ENCODE data around the gene SESN1.
"Not testable (repeated sequence)": the region's sequence is repeated elsewhere in the genome, so short reads cannot be mapped to it uniquely, and the experiment has no call there.

The SESN1 gene

GRCh38 chr6:109094416-109095035 lies at the start of gene SESN1:
Gene SESN1 (minus strand): TSS chr6:109094846. CDS start chr6:109094073, 773 bp downstream.
- peak; percentile 60 for DNase-seq

DNA sequence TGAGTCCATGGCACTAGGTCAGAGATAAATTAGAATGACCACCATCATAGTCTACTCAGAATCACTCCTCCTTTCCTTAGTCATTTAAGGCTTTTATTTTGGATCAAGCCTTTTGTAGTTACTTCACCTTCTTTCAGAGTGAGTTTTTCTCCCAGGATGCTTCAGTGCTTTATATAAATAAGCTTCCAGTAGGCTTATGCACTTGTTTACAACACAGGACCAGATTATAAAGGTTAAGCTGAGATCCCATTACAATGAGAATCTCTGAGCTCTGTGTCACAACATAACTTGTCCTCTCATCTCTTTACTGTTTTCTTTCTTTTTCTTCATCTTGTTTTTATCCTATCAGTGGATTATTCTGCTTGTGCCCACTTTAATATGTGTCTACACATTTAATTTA lies 48.5 kb upstream of the SESN1 start:
- DNase-seq = no peak

DNA sequence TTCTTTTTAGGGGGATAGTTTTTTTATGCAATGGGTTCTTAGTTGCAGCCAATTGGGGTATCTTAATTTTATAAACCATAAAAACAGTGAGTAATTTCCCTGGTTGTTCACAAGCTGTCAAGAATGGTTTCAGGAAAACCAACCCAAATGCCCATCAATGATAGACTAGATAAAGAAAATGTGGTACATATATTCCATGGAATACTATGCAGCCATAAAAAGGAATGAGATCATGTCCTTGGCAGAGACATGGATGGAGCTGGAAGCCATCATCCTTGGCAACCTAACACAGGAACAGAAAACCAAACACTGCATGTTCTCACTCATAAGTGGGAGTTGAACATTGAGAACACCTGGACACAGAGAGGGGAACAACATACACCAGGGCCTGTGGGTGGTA lies 47.4 kb upstream of the SESN1 start:
- not testable (repeated sequence) for DNase-seq

- no peak for DNase-seq
These were observed 44.5 kb upstream of the SESN1 start for GRCh38 chr6:109139109-109139508.

- DNase-seq = not testable (repeated sequence)
These were observed 41.9 kb upstream of the SESN1 start for GRCh38 chr6:109136530-109136929.

- DNase-seq = not testable (repeated sequence)
These were observed 41.4 kb upstream of the SESN1 start for GRCh38 chr6:109136039-109136438.

GRCh38 chr6:109135600-109135999 lies 41.0 kb upstream of the SESN1 start:
- not testable (repeated sequence) for DNase-seq

DNA sequence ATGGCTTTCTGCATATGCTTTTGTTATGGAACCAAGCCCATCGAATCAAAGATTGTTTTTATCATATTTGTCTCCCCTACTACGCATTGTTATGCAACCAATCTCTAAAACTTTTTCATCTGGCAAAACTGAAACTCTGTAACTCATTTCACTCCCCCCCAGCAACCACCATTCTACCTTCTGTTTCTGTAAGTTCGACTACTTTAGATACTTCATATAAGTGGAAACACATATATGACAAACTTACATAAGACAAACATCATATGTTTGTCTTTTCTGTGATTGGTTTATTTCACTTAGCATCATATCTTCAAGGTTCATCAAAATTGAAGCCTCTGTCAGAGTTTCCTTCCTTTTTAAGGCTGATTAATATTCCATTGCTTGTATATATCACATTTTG lies 35.4 kb upstream of the SESN1 start:
- no peak for DNase-seq

DNA sequence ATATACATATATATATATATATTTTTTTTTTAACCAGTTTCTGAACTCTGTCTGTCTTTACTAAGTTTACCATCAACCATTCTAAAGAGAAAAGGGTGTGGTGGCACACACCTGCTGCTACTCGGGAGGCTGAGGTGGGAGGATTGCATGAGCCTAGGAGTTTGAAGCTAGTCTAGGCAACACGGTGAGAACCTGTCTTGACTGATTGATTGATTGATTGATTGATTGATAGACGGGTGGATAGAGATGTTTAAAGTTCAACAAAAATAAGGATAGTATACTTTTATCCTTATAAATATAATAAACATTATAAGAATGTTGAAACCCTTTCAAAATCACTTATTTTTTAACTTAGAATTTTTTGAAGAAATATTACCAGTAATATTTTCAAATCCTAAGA lies 30.9 kb upstream of the SESN1 start:
- DNase-seq = no peak

DNA sequence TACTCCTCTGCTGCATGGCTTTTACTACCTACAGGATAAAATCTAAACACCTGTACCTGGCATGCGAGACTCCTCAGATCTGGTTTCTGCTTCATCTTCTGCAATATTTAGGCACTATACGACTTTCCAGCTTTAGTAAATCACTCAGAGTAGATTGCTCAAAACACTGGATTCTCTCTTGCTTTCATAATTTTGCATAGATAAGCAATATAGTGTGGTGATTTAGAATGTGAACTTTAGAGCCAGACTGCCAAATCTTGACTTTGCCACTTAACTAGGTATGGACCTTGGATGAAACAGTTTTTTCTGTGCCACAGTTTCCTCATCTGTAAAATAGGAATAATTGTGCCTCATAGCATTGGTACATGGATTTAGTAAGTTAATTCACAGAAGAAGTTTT lies 29.6 kb upstream of the SESN1 start:
- no peak for DNase-seq

DNA sequence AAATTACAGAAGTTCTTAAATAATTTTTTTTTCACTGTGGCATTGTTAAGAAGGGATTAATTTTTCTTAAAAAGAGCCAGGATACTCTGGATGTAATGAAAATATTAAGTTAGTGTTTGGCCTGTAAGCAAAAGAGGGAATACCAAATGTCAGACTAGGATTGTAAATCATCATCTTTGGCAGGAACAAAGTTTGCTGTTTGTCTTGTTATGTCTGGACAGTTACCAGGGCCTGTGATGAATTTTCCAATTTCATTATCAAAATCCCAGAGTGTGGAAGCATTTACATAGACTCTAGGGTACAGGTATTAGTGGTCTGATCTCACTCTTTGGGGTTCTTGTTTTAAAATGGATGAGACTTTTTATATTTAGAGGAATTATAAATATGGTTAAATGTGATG lies 26.8 kb upstream of the SESN1 start:
- DNase-seq = no peak

GRCh38 chr6:109118871-109119354 lies 24.3 kb upstream of the SESN1 start:
- DNase-seq = no peak

DNA sequence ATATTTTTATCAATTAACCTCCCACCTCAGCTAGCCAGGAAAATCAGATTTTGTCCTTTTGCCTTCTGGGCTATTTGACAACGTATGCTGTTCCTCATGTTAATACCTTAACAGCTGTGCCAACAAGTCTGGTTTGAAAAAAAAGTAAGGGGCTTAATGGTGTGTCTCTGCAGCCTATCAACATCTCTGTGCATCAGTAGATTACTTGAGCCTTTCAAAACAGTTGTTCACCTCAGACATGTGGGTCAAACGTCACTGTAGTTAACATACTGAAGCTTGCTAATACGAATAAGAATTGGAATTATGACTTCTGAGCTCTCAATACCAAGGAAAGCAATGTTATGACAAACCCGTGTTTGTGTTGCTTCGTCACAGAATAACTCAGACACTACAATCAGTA lies 23.7 kb upstream of the SESN1 start:
- DNase-seq = no peak

GRCh38 chr6:109117346-109118035 lies 22.8 kb upstream of the SESN1 start:
- DNase-seq = no peak

- DNase-seq = not testable (repeated sequence)
These were observed 18.0 kb upstream of the SESN1 start for GRCh38 chr6:109112663-109113062.

DNA sequence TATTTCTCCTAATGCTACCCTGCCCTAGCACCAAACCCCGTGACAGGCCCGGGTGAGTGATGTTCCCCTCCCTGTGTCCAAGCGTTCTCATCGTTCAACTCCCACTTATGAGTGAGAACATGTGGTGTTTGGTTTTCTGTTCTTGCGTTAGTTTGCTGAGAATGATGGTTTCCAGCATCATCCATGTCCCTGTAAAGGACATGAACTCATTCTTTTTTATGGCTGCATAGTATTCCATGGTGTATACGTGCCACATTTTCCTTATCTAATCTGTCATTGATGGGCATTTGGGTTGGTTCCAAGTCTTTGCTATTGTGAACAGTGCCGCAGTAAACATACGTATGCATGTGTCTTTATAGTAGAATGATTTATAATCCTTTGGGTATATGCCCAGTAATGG lies 15.0 kb upstream of the SESN1 start:
- not testable (repeated sequence) for DNase-seq

DNA sequence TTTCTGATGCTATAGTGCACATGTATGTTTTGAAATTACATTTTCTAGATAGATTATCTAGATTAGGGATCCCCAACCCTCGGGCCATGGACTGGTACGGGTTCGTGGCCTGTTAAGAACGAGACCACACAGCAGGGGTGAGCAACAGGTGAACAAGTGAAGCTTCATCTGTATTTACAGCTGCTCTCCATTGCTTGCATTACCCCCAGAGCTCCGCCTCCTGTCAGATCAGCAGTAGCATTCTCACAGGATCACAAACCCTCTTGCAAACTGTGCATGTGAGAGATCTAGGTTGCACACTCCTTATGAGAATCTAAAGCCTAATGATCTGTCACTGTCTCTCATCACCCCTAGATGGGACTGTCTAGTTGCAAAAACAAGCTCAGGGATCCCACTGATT lies 11.0 kb upstream of the SESN1 start:
- no peak for DNase-seq

DNA sequence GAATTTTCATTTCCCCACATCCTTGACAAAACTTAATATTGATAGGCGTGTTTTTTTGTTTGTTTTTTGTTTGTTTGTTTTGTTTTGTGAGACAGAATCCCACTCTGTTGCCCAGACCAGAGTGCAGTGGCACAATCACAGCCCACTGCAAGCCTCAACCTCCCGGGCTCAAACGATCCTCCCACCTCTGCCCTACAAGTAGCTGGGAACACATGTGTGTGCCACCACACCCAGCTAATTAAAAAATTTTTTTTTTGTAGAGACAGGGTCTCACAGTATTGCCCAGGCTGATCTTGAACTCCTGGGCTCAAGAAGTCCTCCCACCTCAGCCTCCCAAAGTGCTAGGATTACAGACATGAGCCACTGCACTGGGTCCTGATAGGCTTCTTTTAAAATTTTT lies 9.9 kb upstream of the SESN1 start:
- DNase-seq = no peak

GRCh38 chr6:109103942-109104341 lies 9.3 kb upstream of the SESN1 start:
- DNase-seq = no peak

GRCh38 chr6:109102762-109103161 lies 8.1 kb upstream of the SESN1 start:
- DNase-seq = no peak

GRCh38 chr6:109097661-109098060 lies 3.0 kb upstream of the SESN1 start:
- no peak for DNase-seq

GRCh38 chr6:109096208-109096607 lies 1.6 kb upstream of the SESN1 start:
- no peak for DNase-seq

DNA sequence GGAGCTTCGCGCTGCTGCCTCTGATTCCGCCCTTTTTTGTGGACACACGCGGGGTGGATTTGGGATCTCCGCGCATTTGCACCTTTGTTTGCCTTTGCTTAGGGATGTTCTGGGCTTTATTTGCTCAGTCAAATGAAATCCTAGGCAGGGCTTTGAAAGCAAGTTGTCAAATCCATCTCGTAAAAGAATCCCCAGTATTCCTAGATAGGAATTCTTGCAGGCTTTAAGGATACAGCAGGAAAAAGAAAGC lies 1.1 kb upstream of the SESN1 start:
- DNase-seq = no peak

DNA sequence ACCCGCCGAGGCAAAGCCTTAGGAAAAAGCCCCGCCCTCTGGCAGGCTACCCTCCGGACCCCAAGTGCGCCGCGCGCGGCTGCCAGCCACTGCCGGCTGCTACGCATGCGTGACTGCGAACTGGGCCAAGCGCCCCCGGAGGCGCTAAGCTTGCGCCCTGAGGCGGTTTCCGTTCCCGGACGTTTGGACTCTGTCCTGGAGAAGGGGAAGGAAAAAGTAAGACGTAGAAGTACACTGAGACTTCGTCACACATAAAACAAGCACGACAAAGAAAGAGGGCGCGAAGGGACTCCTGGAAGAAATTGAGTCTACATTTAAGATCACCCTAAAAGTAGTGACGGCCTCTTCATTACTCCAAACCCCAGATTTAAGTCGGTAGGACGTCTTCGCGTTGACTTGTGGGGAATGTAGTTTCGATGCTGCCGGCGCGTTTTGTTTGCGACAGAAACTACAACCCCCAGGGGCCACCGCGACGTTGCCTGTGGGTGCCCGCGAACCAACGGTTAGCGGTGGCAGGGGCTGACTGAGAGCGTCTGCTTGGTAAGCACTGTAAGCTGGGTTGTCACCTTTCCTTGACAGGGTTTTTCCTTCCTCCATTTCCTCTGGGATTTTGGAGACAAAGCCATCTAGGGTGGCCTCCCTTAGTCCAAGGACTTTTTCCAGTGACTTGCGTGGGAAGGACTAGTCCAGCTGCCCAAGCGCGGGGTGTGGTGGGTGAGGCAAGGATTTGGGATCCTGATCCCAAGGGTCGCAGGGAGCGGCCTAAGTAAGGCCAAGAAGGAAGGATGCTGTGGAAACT lies 589 bp upstream of the SESN1 start, which contains the start of gene CEP57L1:
TSS of gene CEP57L1 (plus strand) at position 472 of the 799 bp plus-strand sequence. CDS start 49,715 bp downstream, outside the sequence.
- DNase-seq = peak; percentile 91

Measured in COR-L47 (cell line).